Suprapubic skin (tissue), 3 donors: ENCODE measurements around the gene NEU3.

Source experiments
- CTCF ChIP-seq, 2 donors: fragments of 200-600 bp in 1 of 2; fragments of 450-650 bp in 1 of 2; sonication (generic) in 1 of 2; IDR thresholded peaks; one replicate each; pipeline ENCODE4 v1.5.1; 2016 to 2019; ENCODE audit warnings: antibody characterized with exemption in 2 of 2, mild to moderate bottlenecking in 1 of 2, moderate library complexity in 1 of 2
- POLR2A ChIP-seq, 2 donors: fragments of 450-650 bp; IDR thresholded peaks; one replicate each; pipeline ENCODE4 v1.6.1; 2017; ENCODE audit warnings: antibody characterized with exemption in 2 of 2, mild to moderate bottlenecking in 2 of 2, moderate library complexity in 2 of 2

- TF ChIP-seq CTCF (IDR thresholded peaks at IDR 0.05) (no peak), POLR2A (IDR thresholded peaks at IDR 0.05) (no peak)
Observed at GRCh38 chr11:75024068-75024449, 35.3 kb downstream of the NEU3 start.
